ENCODE results near the gene GPC5. TPM values are rescaled to one million over a fixed set of nuclear protein-coding genes. Genes with fewer than 3 reads are reported as not detected.

Gene GPC5
- polyA plus RNA-seq, 2 of the 4 experiments (the other 2 are of a cell fraction): not detected

GRCh38 chr13:91349992-91350911, 48.2 kb upstream of the GPC5 start:
- ChIA-PET POLR2A (interaction anchor here (0.7 kb wide), 1 partner anchor 22 kb away, joined by 3 read pairs; no protein-coding TSS in a partner anchor), CTCF (interaction anchor here (0.8 kb wide), 1 partner anchor 10 kb away, joined by 3 read pairs; no protein-coding TSS in a partner anchor)
- Histone ChIP-seq H3K4me2 (peak overlapping the region; percentile 94), H3K4me3 (peak overlapping the region; percentile 97), H3K9me3 (no peaks in the 10 kb centered on the region), H3K27ac (peak overlapping the region; percentile 73 to 98), H3K4me1 (peaks cover 23% of the 10 kb centered on the region)
- TF ChIP-seq ZNF302 (CRISPR knock-in tag; IDR thresholded peaks at IDR 0.05) (no peak), POLR2AphosphoS2 (conservative IDR thresholded peaks at IDR 0.05; ENCODE audit: low read length) (no peak), NPAS2 (CRISPR knock-in tag; IDR thresholded peaks at IDR 0.05; ENCODE audit: borderline replicate concordance) (no peak), KDM5A (IDR thresholded peaks at IDR 0.05) (no peak), MYC (IDR thresholded peaks at IDR 0.05; ENCODE audit: borderline replicate concordance, low read length) (no peak)
- DNase-seq (ENCODE audit: low read depth in 1 of 2, low spot score in 1 of 2) (no peak), ATAC-seq (no peak), FAIRE-seq (no peak)
- 8% methylated on average over 5 of the region's 5 CpGs for WGBS (ENCODE audit: missing lambda C conversion rate)

- 91% methylated on average over 5 of the region's 5 CpGs for WGBS (ENCODE audit: missing lambda C conversion rate)
- FAIRE-seq (no peak), ATAC-seq (no peak), DNase-seq (ENCODE audit: low read depth in 1 of 2, low spot score in 1 of 2) (no peak)
- H3K27ac ChIP-seq: no peak overlapping the region
- H3K4me2 ChIP-seq: peak overlapping the region; percentile 94
- no peaks in the 10 kb centered on the region for H3K9me3 ChIP-seq
- peak overlapping the region; percentile 97; the same call in 1 of the 3 replicates for H3K4me3 ChIP-seq
- ChIA-PET POLR2A (no interaction called here), CTCF (no interaction called here)
- peaks cover 23% of the 10 kb centered on the region for H3K4me1 ChIP-seq
- no peak for TF ChIP-seq BHLHE40 (IDR thresholded peaks at IDR 0.05; ENCODE audit: low read depth, low read length)
- no peak for TF ChIP-seq E2F6 (IDR thresholded peaks at IDR 0.05; ENCODE audit: borderline replicate concordance, low read depth)
- TF ChIP-seq FOSB (CRISPR knock-in tag; IDR thresholded peaks at IDR 0.05): no peak
- no peak for TF ChIP-seq REST (IDR thresholded peaks at IDR 0.05)
- no peak for TF ChIP-seq CHD4 (IDR thresholded peaks at IDR 0.05; ENCODE audit: borderline replicate concordance)
- no peak for TF ChIP-seq POLR2AphosphoS2 (conservative IDR thresholded peaks at IDR 0.05; ENCODE audit: low read length)
- no peak for TF ChIP-seq ZC3H11A (IDR thresholded peaks at IDR 0.05)
- no peak for TF ChIP-seq BCL3 (IDR thresholded peaks at IDR 0.05)
- TF ChIP-seq HOXA7 (CRISPR knock-in tag; IDR thresholded peaks at IDR 0.05): no peak
- TF ChIP-seq PBX3 (IDR thresholded peaks at IDR 0.05): no peak
- TF ChIP-seq RFX5 (IDR thresholded peaks at IDR 0.05): no peak
- TF ChIP-seq ESRRA (IDR thresholded peaks at IDR 0.05; ENCODE audit: borderline replicate concordance, low read length): no peak
- TF ChIP-seq HOXB5 (CRISPR knock-in tag; IDR thresholded peaks at IDR 0.05): no peak
- no peak for TF ChIP-seq HEYL (CRISPR knock-in tag; IDR thresholded peaks at IDR 0.05)
- no peak for TF ChIP-seq JUNB (IDR thresholded peaks at IDR 0.05)
These were observed 47.3 kb upstream of the GPC5 start for GRCh38 chr13:91351123-91351522.

Measured in A549 (cell line).